ENCODE measurements around the gene MANBA.

MANBA gene

GRCh38 chr4:102610476-102610875 lies 150.3 kb downstream of the MANBA start:
- peaks cover 89% of the 10 kb centered on the region for H3K36me3 ChIP-seq (ENCODE audit: control insufficient read depth, low read length)
- no peaks in the 10 kb centered on the region for H4K20me1 ChIP-seq (ENCODE audit: control insufficient read depth, insufficient read depth, low read depth, low read length)
- H3K9me2 ChIP-seq (replicated peaks; ENCODE audit: control insufficient read depth, low read length) = no peaks in the 10 kb centered on the region
- H3K9me3 ChIP-seq (ENCODE audit: control insufficient read depth, insufficient read depth, low read length) = no peaks in the 10 kb centered on the region
- H3K4me1 ChIP-seq (ENCODE audit: control insufficient read depth, low read length) = no peaks in the 10 kb centered on the region
- no peaks in the 10 kb centered on the region for H3F3A ChIP-seq (ENCODE audit: control insufficient read depth, insufficient read depth)
- no peak overlapping the region for H3K27ac ChIP-seq (ENCODE audit: low read depth, low read length)
- H3K4me2 ChIP-seq (ENCODE audit: low read length) = no peak overlapping the region
- TF ChIP-seq CTCF (IDR thresholded peaks at IDR 0.05; ENCODE audit: low read depth, low read length, poor library complexity, severe bottlenecking) (no peak), EZH2phosphoT487 (IDR thresholded peaks at IDR 0.05; ENCODE audit: borderline replicate concordance, low read length) (no peak)
- H3K27me3 ChIP-seq (ENCODE audit: control insufficient read depth, low read length) = no peaks in the 10 kb centered on the region
- H3K79me2 ChIP-seq (ENCODE audit: control insufficient read depth, low read length) = no peaks in the 10 kb centered on the region
- H3K4me3 ChIP-seq (ENCODE audit: low read length) = no peak overlapping the region

GRCh38 chr4:102610007-102610406 lies 150.8 kb downstream of the MANBA start:
- Histone ChIP-seq H3K79me2 (ENCODE audit: control insufficient read depth, low read length) (no peaks in the 10 kb centered on the region), H3F3A (ENCODE audit: control insufficient read depth, insufficient read depth) (no peaks in the 10 kb centered on the region), H4K20me1 (ENCODE audit: control insufficient read depth, insufficient read depth, low read depth, low read length) (no peaks in the 10 kb centered on the region), H3K27ac (ENCODE audit: low read depth, low read length) (no peak overlapping the region), H3K9me3 (ENCODE audit: control insufficient read depth, insufficient read depth, low read length) (no peaks in the 10 kb centered on the region), H3K27me3 (ENCODE audit: control insufficient read depth, low read length) (no peaks in the 10 kb centered on the region), H3K36me3 (ENCODE audit: control insufficient read depth, low read length) (peaks cover 89% of the 10 kb centered on the region), H3K4me1 (ENCODE audit: control insufficient read depth, low read length) (no peaks in the 10 kb centered on the region), H3K4me2 (ENCODE audit: low read length) (no peak overlapping the region), H3K9me2 (replicated peaks; ENCODE audit: control insufficient read depth, low read length) (no peaks in the 10 kb centered on the region), H3K4me3 (ENCODE audit: low read length) (no peak overlapping the region)
- peak; percentile 51 for TF ChIP-seq CTCF (IDR thresholded peaks at IDR 0.05; ENCODE audit: low read depth, low read length, poor library complexity, severe bottlenecking)
- TF ChIP-seq EZH2phosphoT487 (IDR thresholded peaks at IDR 0.05; ENCODE audit: borderline replicate concordance, low read length) = no peak

DNA sequence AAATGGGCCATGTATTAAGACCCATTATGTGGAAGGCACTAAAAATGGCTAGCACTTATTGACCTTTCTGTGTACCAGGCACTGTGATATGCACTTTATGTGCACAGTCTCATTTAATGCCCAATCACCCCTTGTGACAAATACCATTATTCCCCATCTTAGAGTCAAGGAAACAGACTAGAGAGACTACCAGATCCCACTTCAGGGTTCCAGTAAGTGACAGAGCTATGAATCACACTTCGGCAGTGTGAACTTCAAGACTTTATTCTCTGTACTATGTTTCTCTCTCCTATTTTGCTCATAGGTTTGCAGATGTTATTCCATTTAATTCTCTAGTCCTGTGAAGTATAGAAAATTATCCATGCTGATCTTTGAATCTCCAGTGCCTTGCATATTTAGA lies 152.6 kb downstream of the MANBA start:
- H3K36me3 ChIP-seq (ENCODE audit: control insufficient read depth, low read length) = peaks cover 86% of the 10 kb centered on the region
- no peaks in the 10 kb centered on the region for H3K4me1 ChIP-seq (ENCODE audit: control insufficient read depth, low read length)
- H3K79me2 ChIP-seq (ENCODE audit: control insufficient read depth, low read length) = no peaks in the 10 kb centered on the region
- no peak overlapping the region for H3K27ac ChIP-seq (ENCODE audit: low read depth, low read length)
- no peak overlapping the region for H3K4me3 ChIP-seq (ENCODE audit: low read length)
- H3K9me3 ChIP-seq (ENCODE audit: control insufficient read depth, insufficient read depth, low read length) = no peaks in the 10 kb centered on the region
- no peaks in the 10 kb centered on the region for H3K9me2 ChIP-seq (replicated peaks; ENCODE audit: control insufficient read depth, low read length)
- H3K4me2 ChIP-seq (ENCODE audit: low read length) = no peak overlapping the region
- TF ChIP-seq CTCF (IDR thresholded peaks at IDR 0.05; ENCODE audit: low read depth, low read length, poor library complexity, severe bottlenecking) (no peak), EZH2phosphoT487 (IDR thresholded peaks at IDR 0.05; ENCODE audit: borderline replicate concordance, low read length) (no peak)
- no peaks in the 10 kb centered on the region for H3F3A ChIP-seq (ENCODE audit: control insufficient read depth, insufficient read depth)
- no peaks in the 10 kb centered on the region for H3K27me3 ChIP-seq (ENCODE audit: control insufficient read depth, low read length)
- H4K20me1 ChIP-seq (ENCODE audit: control insufficient read depth, insufficient read depth, low read depth, low read length) = no peaks in the 10 kb centered on the region

Measured in DOHH2 (cell line).